ENCODE data around the gene PRSS57.
"Not testable (repeated sequence)": the region's sequence is repeated elsewhere in the genome, so short reads cannot be mapped to it uniquely, and the experiment has no call there.

PRSS57 gene

DNA sequence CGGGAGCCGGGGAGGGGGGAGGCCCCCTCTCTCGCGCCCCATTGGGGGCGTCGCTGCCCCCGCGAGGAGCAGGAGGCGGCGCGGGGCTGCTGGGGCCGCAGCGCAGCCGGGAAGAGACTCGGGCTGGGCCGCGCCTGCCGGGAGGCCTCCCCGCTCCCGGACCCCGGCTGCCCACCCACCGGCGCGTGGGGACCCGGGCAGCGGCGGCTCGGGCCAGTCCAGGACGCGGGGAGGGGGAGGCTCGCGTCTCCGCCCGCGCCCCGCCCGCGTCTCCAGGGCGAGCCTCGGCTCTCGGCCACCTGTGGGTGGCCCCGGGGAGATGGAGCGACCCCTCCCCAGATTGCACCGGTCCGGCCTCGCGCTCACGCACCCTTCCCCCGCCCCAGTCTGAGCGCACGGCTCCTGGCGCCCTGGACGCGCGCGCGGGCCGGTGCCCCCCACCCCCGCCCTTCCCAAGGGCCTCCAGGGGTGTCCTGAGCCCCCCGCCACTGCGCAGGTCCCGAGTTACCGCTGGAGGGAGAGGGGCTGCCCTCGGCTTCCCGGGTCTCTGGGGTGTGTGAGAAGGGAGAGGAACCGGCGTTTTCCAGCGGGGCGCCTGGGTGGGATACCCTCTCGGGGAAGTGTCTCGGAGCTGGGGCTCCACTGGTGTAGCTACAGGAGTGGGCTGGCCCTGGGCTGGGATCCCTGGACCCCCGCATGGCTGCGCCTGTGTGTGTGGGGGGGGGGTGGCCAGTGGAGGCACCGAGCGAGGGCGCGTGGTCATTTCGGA lies 14.1 kb upstream of the PRSS57 start:
- Histone ChIP-seq H3K9me3 (replicated peaks in 1 of 11) (no peaks in the 10 kb centered on the region), H3K27me3 (peaks cover 0 to 3% (median 0%) of the 10 kb centered on the region in 11 experiments; a peak in 1 of 22 replicates), H4K20me1 (peaks cover 0 to 22% (median 5%) of the 10 kb centered on the region in 11 experiments; a peak in 10 of 22 replicates), H3K4me3 (peak overlapping the region; percentile 82 to 94 (median 89)), H3K9ac (peak overlapping the region; percentile 81 to 92 (median 87)), H3K36me3 (peaks cover 0 to 17% (median 0%) of the 10 kb centered on the region in 11 experiments; a peak in 3 of 22 replicates), H3K4me1 (peaks cover 25 to 52% (median 41%) of the 10 kb centered on the region in 10 experiments), H3K27ac (peak overlapping the region; percentile 47 to 85 (median 79)), H3K4me2 (peak overlapping the region; percentile 98 to 100 (median 100))
- TF ChIP-seq Cebpa-rat (IDR thresholded peaks at IDR 0.05) = no peak

GRCh38 chr19:708154-709143 lies 13.2 kb upstream of the PRSS57 start, which contains the start of gene PALM:
TSS of gene PALM (plus strand) at chr19:708935. CDS start at chr19:709147, 212 bp downstream.
- peak within 1 kb of the TSS; percentile 98 to 100 (median 100) for H3K4me2 ChIP-seq
- H3K27me3 ChIP-seq = peaks cover 0 to 3% (median 0%) of the 10 kb centered on the region in 11 experiments; a peak in 1 of 22 replicates
- peak within 1 kb of the TSS; percentile 81 to 92 (median 87) for H3K9ac ChIP-seq
- H3K4me3 ChIP-seq = peak within 1 kb of the TSS; percentile 82 to 94 (median 89)
- peak within 1 kb of the TSS; percentile 47 to 85 (median 79) for H3K27ac ChIP-seq
- H3K4me1 ChIP-seq = peaks cover 27 to 55% (median 44%) of the 10 kb centered on the region in 10 experiments
- H4K20me1 ChIP-seq = peaks cover 0 to 21% (median 4%) of the 10 kb centered on the region in 11 experiments; a peak in 10 of 22 replicates
- H3K36me3 ChIP-seq = peaks cover 0 to 9% (median 0%) of the 10 kb centered on the region in 11 experiments; a peak in 2 of 22 replicates
- TF ChIP-seq Cebpa-rat (IDR thresholded peaks at IDR 0.05) = no peak
- no peaks in the 10 kb centered on the region for H3K9me3 ChIP-seq (replicated peaks in 1 of 11)

DNA sequence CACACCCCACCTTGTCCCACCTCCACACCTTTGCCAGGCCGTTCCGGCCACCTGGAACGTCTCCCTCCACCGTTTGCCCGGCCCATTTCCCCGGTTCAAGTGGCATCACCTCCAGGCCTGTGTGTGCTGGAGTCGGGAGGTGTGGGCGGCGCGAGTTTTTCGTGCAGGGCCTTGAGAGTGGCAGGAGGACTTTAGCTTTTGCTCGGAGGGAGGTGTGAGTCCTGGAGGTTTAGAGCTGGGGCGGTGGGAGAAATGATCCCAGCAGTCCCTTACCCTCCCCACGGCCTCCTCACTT lies 9.1 kb upstream of the PRSS57 start:
- H3K4me2 ChIP-seq = peak overlapping the region; percentile 82 to 94 (median 89)
- H3K27me3 ChIP-seq = no peaks in the 10 kb centered on the region
- H3K27ac ChIP-seq = peak overlapping the region in 10 of 11 experiments; percentile 24 to 65 (median 58); a peak in 18 of 22 replicates
- peaks cover 42 to 63% (median 58%) of the 10 kb centered on the region in 10 experiments for H3K4me1 ChIP-seq
- TF ChIP-seq Cebpa-rat (IDR thresholded peaks at IDR 0.05) = no peak
- no peaks in the 10 kb centered on the region for H4K20me1 ChIP-seq
- H3K9me3 ChIP-seq (replicated peaks in 1 of 11) = no peaks in the 10 kb centered on the region
- H3K36me3 ChIP-seq = no peaks in the 10 kb centered on the region
- H3K4me3 ChIP-seq = peak overlapping the region in 9 of 10 experiments; percentile 20 to 63 (median 42); a peak in 14 of 20 replicates
- H3K9ac ChIP-seq = peak overlapping the region in 10 of 11 experiments; percentile 29 to 65 (median 54); a peak in 16 of 22 replicates

DNA sequence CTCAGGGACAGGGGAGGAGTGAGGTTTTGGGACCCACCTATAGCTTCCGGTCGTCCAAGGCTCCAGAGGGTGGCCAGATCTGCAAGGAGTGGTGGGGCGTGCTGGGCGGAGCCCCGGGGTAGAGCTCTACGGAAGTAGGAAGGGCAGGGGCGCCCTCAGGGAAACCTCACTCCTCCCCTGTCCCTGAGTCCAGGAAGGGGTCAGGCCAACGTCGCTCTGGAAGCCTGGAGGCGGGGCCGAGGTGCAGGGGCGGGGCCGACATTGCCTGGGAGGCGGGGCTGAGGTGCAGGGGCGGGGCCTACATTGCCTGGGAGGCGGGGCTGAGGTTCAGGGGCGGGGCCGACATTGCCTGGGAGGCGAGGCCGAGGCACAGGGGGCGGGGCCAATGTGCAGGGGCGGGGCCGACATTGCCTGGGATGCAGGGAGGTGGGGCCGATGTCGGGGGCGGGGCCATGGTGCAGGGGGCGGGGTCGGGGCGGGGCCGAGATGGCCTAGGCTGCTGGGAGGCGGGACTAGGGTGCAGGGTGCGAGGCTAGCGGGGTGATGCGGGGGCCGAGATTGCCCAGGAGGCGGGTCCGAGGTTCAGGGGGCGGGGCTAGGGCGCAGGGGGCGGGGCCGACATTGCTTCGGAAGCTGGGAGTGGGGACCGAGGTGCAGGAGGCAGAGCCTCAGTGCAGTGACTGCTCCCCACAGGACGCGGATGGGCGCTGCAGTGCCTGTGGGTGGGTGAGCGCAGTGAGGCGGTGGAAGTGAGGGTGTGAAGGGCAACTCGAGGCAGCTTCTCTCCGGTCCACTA lies 8.6 kb upstream of the PRSS57 start:
- no peak for TF ChIP-seq Cebpa-rat (IDR thresholded peaks at IDR 0.05)
- Histone ChIP-seq H3K9me3 (replicated peaks in 1 of 11) (no peaks in the 10 kb centered on the region), H3K4me3 (peak overlapping the region; percentile 50 to 74 (median 63)), H3K4me2 (peak overlapping the region; percentile 82 to 98 (median 92)), H3K4me1 (peaks cover 47 to 68% (median 63%) of the 10 kb centered on the region in 10 experiments), H3K27me3 (no peaks in the 10 kb centered on the region), H4K20me1 (no peaks in the 10 kb centered on the region), H3K9ac (peak overlapping the region; percentile 61 to 81 (median 67)), H3K27ac (peak overlapping the region; percentile 57 to 96 (median 75); a peak in 21 of 22 replicates), H3K36me3 (no peaks in the 10 kb centered on the region)

DNA sequence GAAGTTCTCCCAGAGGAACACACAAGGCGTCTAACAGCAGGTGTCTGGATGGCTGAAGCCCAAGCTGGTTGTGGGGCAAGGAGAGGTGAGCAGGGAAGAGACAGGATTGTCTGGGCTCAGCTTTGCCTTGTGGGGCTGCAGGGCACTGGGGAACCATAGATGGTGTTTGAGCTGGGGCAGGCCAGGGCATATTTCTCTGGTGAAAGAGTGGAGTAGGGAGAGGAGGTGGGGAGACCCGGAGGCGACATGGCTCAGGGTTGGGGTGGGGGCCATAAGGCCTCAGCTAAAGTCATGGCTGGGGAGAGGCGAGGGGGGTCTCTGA lies 8.0 kb upstream of the PRSS57 start:
- no peak for TF ChIP-seq Cebpa-rat (IDR thresholded peaks at IDR 0.05)
- Histone ChIP-seq H3K4me1 (peaks cover 51 to 71% (median 67%) of the 10 kb centered on the region in 10 experiments), H3K27ac (peak overlapping the region; percentile 50 to 96 (median 75); a peak in 21 of 22 replicates), H3K9ac (peak overlapping the region; percentile 61 to 81 (median 67)), H4K20me1 (no peaks in the 10 kb centered on the region), H3K4me3 (peak overlapping the region; percentile 50 to 74 (median 63)), H3K36me3 (no peaks in the 10 kb centered on the region), H3K4me2 (peak overlapping the region; percentile 52 to 98 (median 89)), H3K27me3 (no peaks in the 10 kb centered on the region), H3K9me3 (replicated peaks in 1 of 11) (no peaks in the 10 kb centered on the region)

DNA sequence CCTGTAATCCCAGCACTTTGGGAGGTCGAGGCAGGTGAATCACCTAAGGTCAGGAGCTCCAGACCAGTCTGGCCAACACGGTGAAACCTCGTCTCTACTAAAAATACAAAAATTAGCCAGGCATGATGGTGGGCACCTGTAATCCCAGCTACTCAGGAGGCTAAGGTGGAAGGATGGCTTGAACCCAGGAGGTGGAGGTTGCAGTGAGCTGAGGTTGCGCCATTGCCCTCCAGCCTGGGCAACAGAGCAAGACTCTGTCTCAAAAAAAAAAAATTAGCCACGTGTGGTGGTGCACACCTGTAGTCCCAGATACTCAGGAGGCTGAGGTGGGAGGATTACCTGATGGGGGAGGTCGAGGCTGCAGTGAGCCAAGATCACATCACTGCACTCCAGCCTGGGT lies 7.6 kb upstream of the PRSS57 start:
- H3K4me1 ChIP-seq = peaks cover 50 to 71% (median 67%) of the 10 kb centered on the region in 10 experiments
- not testable (repeated sequence) for H3K36me3 ChIP-seq; H3K27me3 ChIP-seq; H4K20me1 ChIP-seq; H3K9me3 ChIP-seq (replicated peaks in 1 of 11)
- peak overlapping the region; percentile 61 to 81 (median 67); a peak in 20 of 22 replicates for H3K9ac ChIP-seq
- H3K4me3 ChIP-seq = peak overlapping the region; percentile 50 to 74 (median 63); a peak in 19 of 20 replicates
- H3K27ac ChIP-seq = peak overlapping the region; percentile 50 to 96 (median 75); a peak in 21 of 22 replicates
- H3K4me2 ChIP-seq = peak overlapping the region; percentile 52 to 98 (median 89)

- Histone ChIP-seq H3K9ac (peak overlapping the region in 9 of 11 experiments; percentile 69 to 90 (median 85); a peak in 17 of 22 replicates), H3K27me3 (peaks cover 0 to 12% (median 2%) of the 10 kb centered on the region in 11 experiments; a peak in 12 of 22 replicates), H3K4me3 (peak overlapping the region in 2 of 10 experiments; percentile 48; a peak in 1 of 20 replicates), H3K27ac (peak overlapping the region in 9 of 11 experiments; percentile 82 to 99 (median 96); a peak in 18 of 22 replicates), H3K4me2 (peak overlapping the region; percentile 79 to 99 (median 91); a peak in 21 of 22 replicates), H3K4me1 (peaks cover 60 to 95% (median 92%) of the 10 kb centered on the region in 10 experiments)
- not testable (repeated sequence) for H3K9me3 ChIP-seq (replicated peaks in 1 of 11); H4K20me1 ChIP-seq; H3K36me3 ChIP-seq
These were observed 4.6 kb upstream of the PRSS57 start for GRCh38 chr19:699885-700284.

- H4K20me1 ChIP-seq; H3K36me3 ChIP-seq; H3K9me3 ChIP-seq (replicated peaks in 1 of 11): not testable (repeated sequence)
- H3K4me1 ChIP-seq = peaks cover 61 to 100% (median 95%) of the 10 kb centered on the region in 10 experiments
- H3K27ac ChIP-seq = peak overlapping the region in 10 of 11 experiments; percentile 58 to 99 (median 96); a peak in 20 of 22 replicates
- H3K4me2 ChIP-seq = peak overlapping the region; percentile 79 to 99 (median 91)
- H3K9ac ChIP-seq = peak overlapping the region; percentile 65 to 90 (median 84); a peak in 19 of 22 replicates
- peaks cover 0 to 18% (median 5%) of the 10 kb centered on the region in 11 experiments; a peak in 13 of 22 replicates for H3K27me3 ChIP-seq
- peak overlapping the region in 6 of 10 experiments; percentile 34 to 61 (median 48); a peak in 9 of 20 replicates for H3K4me3 ChIP-seq
These were observed 3.3 kb upstream of the PRSS57 start for GRCh38 chr19:698529-698928.
